RWPE1 (cell line): ENCODE results near the gene MLEC.

Source experiments
- CTCF ChIA-PET: fragments of 350-600 bp; sonication (Branson Sonifier 250); formaldehyde crosslinking; extraction: SDS; loops from one replicate; lab custom pipeline; 2021; lab: Yijun Ruan, JAX
- POLR2A ChIA-PET: fragments of 400-600 bp; formaldehyde crosslinking; extraction: SDS; loops from one replicate; lab custom pipeline; 2020; ENCODE audit warnings: antibody characterized with exemption; ENCODE audit not compliant: low non-redundant PET; lab: Yijun Ruan, JAX
- DNase-seq: peaks from one replicate; pipeline ENCODE4 v3.0.0; 2012; ENCODE audit warnings: low spot score
- H3K27ac ChIP-seq: fragments of 450-650 bp; 2 replicates; pipeline ENCODE4 v1.5.1; 2017
- CTCF ChIP-seq: fragments of 450-650 bp; conservative IDR thresholded peaks from 2 replicates; pipeline ENCODE4 v1.5.1; 2017; ENCODE audit warnings: low read depth, mild to moderate bottlenecking

MLEC gene

GRCh38 chr12:120737557-120738251 is 50.8 kb downstream of the MLEC start:
- no peak for DNase-seq
- ChIA-PET POLR2A (no interaction called here), CTCF (no interaction called here)
- no peak for TF ChIP-seq CTCF
- H3K27ac ChIP-seq, result no peak overlapping the region

- no peak for TF ChIP-seq CTCF
- no peak overlapping the region for H3K27ac ChIP-seq
- POLR2A ChIA-PET, result no interaction called here
- CTCF ChIA-PET, result interaction anchor here (0.6 kb wide), 1 partner anchor 162 kb away, joined by 6 read pairs; no protein-coding TSS in a partner anchor
- no peak for DNase-seq
These were observed 51.5 kb downstream of the MLEC start for GRCh38 chr12:120738252-120739030.

GRCh38 chr12:120739031-120739762 is 52.2 kb downstream of the MLEC start:
- TF ChIP-seq CTCF, result no peak
- DNase-seq, result no peak
- no peak overlapping the region for H3K27ac ChIP-seq
- POLR2A ChIA-PET, result no interaction called here
- CTCF ChIA-PET, result interaction anchor here (0.6 kb wide), 2 partner anchors 161 to 232 kb away, joined by 3 to 6 read pairs; no protein-coding TSS in a partner anchor

- ChIA-PET POLR2A (no interaction called here), CTCF (interaction anchor here (0.6 kb wide), 1 partner anchor 26 kb away, joined by 3 read pairs; no protein-coding TSS in a partner anchor)
- DNase-seq, result no peak
- H3K27ac ChIP-seq, result no peak overlapping the region
- no peak for TF ChIP-seq CTCF
These were observed 53.1 kb downstream of the MLEC start for GRCh38 chr12:120739821-120740613.

- ChIA-PET CTCF (no interaction called here), POLR2A (no interaction called here)
- no peak for DNase-seq
- H3K27ac ChIP-seq, result no peak overlapping the region
- no peak for TF ChIP-seq CTCF
These were observed 53.9 kb downstream of the MLEC start for GRCh38 chr12:120740871-120741270.
